NB4 (cell line): Measurements from ENCODE around the gene RDX.

ENCODE experiments used
- MYC ChIP-seq: IDR thresholded peaks from 2 replicates; pipeline ENCODE4 v1.6.1; 2011; ENCODE audit warnings: low read depth, low read length
- POLR2A ChIP-seq: IDR thresholded peaks from 2 replicates; pipeline ENCODE4 v1.6.1; 2011; ENCODE audit warnings: mild to moderate bottlenecking; ENCODE audit not compliant: insufficient read length; ENCODE audit errors: extremely low read depth
- TF ChIP-seq, protein P1 (sequence below): IDR thresholded peaks from one replicate; pipeline ENCODE4 v1.5.1; 2012; ENCODE audit warnings: low read depth, low read length

DNA sequence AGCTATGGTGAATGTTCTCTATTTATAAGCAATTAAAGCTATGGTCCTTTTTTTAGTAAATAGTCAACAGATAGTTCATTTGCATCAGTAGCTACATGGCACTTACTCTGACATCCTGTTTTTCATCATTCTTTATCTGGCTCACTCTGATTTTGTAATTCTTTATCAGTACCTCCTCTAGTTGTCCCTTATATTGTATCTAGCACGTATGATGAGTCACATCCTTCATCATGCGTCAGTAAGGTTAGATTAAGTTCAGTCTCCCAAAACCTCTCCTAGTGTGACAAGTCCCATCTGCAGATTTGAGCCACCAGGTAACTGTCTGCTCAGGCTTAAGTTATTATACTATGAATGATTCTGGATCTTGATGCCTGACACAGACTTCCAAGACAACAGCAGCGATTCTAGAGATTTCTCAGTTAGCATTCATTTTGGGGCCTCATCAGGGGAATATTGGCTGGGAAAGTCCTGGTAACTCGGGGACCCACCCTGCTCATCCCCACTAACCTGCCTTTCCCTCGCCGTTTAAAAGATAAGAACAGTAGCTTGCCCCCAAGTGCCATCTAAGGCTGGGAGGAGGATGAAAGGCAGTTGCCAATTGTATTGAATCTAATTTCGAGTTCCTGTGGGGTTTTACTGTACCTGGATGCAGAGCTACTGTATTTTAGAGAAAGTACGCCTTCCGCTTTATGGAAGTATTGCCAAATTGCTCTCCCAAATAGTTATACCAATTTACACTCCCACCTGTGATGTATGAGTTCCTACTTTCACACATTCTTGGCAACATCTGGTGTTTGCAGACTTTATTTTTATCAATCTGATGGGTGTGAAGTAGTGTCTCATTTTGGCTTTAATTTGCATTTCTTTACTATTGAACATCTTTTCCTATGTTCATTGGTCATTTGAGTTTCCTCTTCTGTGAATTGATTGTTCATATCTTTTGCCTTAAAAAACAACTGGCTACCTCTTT lies 147.4 kb downstream of the RDX start:
- TF ChIP-seq, protein P1, sequence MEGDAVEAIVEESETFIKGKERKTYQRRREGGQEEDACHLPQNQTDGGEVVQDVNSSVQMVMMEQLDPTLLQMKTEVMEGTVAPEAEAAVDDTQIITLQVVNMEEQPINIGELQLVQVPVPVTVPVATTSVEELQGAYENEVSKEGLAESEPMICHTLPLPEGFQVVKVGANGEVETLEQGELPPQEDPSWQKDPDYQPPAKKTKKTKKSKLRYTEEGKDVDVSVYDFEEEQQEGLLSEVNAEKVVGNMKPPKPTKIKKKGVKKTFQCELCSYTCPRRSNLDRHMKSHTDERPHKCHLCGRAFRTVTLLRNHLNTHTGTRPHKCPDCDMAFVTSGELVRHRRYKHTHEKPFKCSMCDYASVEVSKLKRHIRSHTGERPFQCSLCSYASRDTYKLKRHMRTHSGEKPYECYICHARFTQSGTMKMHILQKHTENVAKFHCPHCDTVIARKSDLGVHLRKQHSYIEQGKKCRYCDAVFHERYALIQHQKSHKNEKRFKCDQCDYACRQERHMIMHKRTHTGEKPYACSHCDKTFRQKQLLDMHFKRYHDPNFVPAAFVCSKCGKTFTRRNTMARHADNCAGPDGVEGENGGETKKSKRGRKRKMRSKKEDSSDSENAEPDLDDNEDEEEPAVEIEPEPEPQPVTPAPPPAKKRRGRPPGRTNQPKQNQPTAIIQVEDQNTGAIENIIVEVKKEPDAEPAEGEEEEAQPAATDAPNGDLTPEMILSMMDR = no peak
- no peak for TF ChIP-seq POLR2A
- TF ChIP-seq MYC = no peak
